SK-N-MC (cell line): Measurements from ENCODE around the gene OSER1.
"Not testable (repeated sequence)": the region's sequence is repeated elsewhere in the genome, so short reads cannot be mapped to it uniquely, and the experiment has no call there.

ENCODE experiments used
- DNase-seq: peaks from one replicate; pipeline ENCODE4 v3.0.0-alpha.2; 2011; ENCODE audit warnings: low read depth, low spot score
- H3K27ac ChIP-seq: fragments of 200-600 bp; sonication (generic); 2 replicates; pipeline ENCODE4 v1.5.1; 2016; ENCODE audit warnings: mixed run types
- H3K36me3 ChIP-seq: fragments of 200-600 bp; sonication (generic); 2 replicates; pipeline ENCODE4 v1.6.1; 2017; ENCODE audit warnings: antibody characterized with exemption, low read length, mixed read lengths; ENCODE audit not compliant: insufficient read depth
- H3K4me3 ChIP-seq: fragments of 200-600 bp; sonication (generic); 2 replicates; pipeline ENCODE4 v1.5.1; 2016
- H3K9ac ChIP-seq: fragments of 200-600 bp; sonication (generic); 2 replicates; pipeline ENCODE4 v1.8.0; 2017; ENCODE audit warnings: mixed run types, mixed read lengths; ENCODE audit not compliant: insufficient read length
- H3K9me3 ChIP-seq: fragments of 200-600 bp; sonication (generic); 2 replicates; pipeline ENCODE4 v1.6.1; 2017; ENCODE audit warnings: low read depth, mild to moderate bottlenecking, antibody characterized with exemption, low read length, moderate library complexity, mixed read lengths
- EZH2 ChIP-seq: fragments of 200-600 bp; sonication (generic); IDR thresholded peaks from one replicate; pipeline ENCODE4 v1.6.1; 2017; ENCODE audit warnings: antibody characterized with exemption
- FOXP2 ChIP-seq: optimal IDR thresholded peaks from 2 replicates; pipeline ENCODE3; 2011; ENCODE audit warnings: mild to moderate bottlenecking, moderate library complexity; ENCODE audit not compliant: insufficient read depth; ENCODE audit errors: extremely low read length, control extremely low read depth
- POLR2AphosphoS5 ChIP-seq: IDR thresholded peaks from 2 replicates; pipeline ENCODE4 v1.6.1; 2012; ENCODE audit warnings: mild to moderate bottlenecking, low read depth, low read length, borderline replicate concordance

The OSER1 gene

DNA sequence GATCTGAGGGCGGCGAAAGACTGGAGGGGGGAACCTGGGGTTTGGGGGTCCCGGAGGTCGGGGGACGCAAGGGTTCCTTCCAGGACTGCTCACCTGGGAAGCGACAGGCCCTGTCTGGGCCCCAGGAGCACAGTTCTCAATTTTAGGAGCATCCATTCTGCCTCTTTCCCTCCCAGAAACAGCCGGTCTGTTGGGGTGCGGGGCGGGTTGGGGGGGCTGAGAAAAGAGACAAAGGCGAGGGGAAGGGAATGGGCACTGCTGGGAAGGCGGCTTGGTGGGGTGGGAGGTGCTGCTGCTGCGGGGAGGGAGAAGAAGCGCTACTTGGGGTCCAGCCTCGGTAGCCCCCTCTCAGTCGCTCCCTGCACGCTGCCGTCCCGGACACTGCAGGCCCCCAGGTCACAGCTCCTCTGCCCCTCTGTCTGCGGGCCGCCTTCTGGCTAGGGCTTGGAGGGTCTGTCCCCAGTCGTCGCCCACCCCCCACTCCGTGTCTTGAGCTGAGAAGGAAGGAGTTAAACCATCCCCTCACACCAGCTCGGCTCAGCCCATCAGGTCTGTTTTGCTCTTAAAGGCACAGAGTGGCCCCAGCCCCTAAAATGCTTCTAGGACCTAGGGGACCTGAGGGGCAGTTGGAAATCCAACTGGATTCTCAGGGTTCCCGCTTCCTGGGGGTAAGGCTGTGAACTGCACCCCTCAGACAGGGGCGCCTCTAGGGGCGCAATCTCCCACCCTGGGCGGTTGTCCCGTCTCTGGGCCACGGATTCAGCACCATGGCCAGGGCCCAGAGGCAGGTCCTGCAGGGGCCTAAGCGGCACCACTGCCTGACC, 37.2 kb upstream of the OSER1 start:
- H3K9me3 ChIP-seq: no peaks in the 10 kb centered on the region
- TF ChIP-seq EZH2: no peak
- no peak for TF ChIP-seq FOXP2
- TF ChIP-seq POLR2AphosphoS5: no peak
- no peak overlapping the region for H3K4me3 ChIP-seq
- H3K36me3 ChIP-seq: no peaks in the 10 kb centered on the region
- no peak for DNase-seq
- no peak overlapping the region for H3K27ac ChIP-seq
- no peak overlapping the region for H3K9ac ChIP-seq

DNA sequence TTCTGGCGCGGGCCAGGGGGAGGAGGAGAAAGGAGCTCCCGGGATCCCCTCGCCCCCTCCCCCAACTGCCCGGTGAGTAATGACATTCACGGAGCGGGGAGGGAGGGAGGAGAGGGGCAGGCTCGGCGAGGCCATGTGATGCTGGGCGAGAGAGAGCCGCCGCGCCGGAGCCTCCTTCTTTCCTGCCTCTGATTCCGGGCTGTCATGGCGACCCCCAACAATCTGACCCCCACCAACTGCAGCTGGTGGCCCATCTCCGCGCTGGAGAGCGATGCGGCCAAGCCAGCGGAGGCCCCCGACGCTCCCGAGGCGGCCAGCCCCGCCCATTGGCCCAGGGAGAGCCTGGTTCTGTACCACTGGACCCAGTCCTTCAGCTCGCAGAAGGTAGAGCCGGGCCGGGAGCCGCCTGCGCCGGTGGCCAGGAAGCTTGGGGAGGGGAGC, 36.6 kb upstream of the OSER1 start, which contains the start of gene GDAP1L1:
TSS of gene GDAP1L1 (plus strand) at position 178 of the 441 bp plus-strand sequence. CDS start at position 205, 27 bp downstream.
- H3K4me3 ChIP-seq: no peak within 1 kb of the TSS
- DNase-seq: no peak
- H3K36me3 ChIP-seq: no peaks in the 10 kb centered on the region
- H3K9me3 ChIP-seq: no peaks in the 10 kb centered on the region
- H3K9ac ChIP-seq: no peak within 1 kb of the TSS
- no peak within 1 kb of the TSS for H3K27ac ChIP-seq
- TF ChIP-seq EZH2: no peak
- TF ChIP-seq POLR2AphosphoS5: no peak
- TF ChIP-seq FOXP2: no peak

DNA sequence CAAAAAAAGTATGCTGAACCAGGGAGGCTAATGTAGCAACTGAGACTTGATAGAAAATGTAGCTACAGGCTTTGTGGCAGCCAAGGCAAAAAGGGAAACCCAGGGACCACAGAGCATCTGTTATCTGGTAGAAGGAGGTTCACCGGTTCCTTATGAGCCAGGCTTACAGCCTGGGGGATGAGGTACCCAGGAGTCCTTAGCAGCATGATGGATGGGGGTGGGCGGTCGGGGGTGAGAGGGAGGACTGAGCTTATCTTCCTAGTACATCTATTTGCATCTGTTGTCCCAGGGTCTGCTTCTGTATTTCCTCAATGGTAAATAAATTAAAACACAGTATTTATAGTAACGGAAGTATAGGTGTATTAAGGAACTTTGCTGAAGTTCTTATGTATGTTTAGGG, 35.4 kb upstream of the OSER1 start:
- TF ChIP-seq FOXP2: no peak
- no peak for TF ChIP-seq POLR2AphosphoS5
- TF ChIP-seq EZH2: no peak
- Histone ChIP-seq H3K4me3 (no peak overlapping the region), H3K36me3 (no peaks in the 10 kb centered on the region), H3K9me3 (no peaks in the 10 kb centered on the region), H3K9ac (no peak overlapping the region), H3K27ac (no peak overlapping the region)
- DNase-seq: no peak

DNA sequence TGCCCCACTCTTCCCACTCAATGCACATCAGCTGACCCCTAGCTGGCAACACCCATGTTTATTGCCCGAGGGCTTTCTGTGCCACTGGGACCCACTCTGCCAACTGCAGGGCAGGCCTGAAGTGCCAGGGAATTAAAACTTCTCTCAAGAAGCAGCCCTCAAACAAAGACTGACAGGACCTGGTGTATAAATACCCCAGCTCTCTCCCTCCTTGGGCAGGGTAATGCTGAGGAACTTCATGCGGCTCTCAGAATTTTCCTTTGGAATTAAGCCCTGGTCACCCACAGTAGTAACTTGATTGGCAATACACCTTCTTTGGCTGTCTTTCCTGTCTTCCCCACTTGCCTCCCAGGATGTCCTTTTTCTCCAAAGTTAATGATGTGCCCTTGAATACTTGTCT, 31.2 kb upstream of the OSER1 start:
- no peak for TF ChIP-seq FOXP2
- TF ChIP-seq EZH2: no peak
- no peak for TF ChIP-seq POLR2AphosphoS5
- Histone ChIP-seq H3K9me3 (no peaks in the 10 kb centered on the region), H3K9ac (no peak overlapping the region), H3K36me3 (no peaks in the 10 kb centered on the region), H3K27ac (no peak overlapping the region), H3K4me3 (no peak overlapping the region)
- no peak for DNase-seq

DNA sequence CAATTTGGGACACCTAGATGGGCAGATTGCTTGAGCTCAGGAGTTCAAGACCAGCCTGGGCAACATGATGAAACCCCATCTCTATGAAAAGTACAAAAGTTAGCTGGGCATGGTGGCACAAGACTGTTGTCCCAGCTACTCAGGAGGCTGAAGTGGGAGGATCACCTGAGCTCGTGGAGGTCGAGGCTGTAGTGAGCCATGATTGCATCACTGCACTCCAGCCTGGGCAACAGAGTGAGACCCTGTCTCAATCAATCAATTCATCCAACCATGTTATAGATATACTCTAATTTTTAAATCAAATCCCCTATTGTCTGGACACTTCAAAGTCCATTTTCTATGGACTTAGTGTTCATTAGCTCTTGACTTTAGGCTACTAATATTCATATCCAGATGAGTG, 26.3 kb upstream of the OSER1 start:
- H3K36me3 ChIP-seq: not testable (repeated sequence)

DNA sequence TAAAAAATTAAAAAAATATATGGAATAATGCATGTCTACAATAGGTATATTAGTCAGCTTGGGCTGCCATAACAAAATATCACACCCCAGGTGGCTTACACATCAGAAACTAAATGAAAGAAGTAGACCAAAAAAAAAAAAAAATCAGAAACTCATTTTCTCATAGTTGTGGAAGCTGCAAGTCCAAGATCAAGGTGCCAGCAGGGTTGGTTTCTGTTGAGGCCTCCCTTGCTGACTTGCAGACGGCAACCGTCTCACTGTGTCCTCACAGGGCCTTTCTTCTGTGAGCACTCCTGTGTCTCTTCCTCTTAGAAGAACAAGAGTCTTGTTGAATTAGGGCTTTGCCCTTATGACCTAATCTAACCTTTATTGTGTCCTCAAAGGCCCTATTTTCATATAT, 25.1 kb upstream of the OSER1 start:
- Histone ChIP-seq H3K9ac (no peak overlapping the region), H3K4me3 (no peak overlapping the region), H3K9me3 (no peaks in the 10 kb centered on the region), H3K36me3 (no peaks in the 10 kb centered on the region), H3K27ac (no peak overlapping the region)
- DNase-seq: no peak
- TF ChIP-seq POLR2AphosphoS5 (no peak), EZH2 (no peak), FOXP2 (no peak)

More for the DNA sequence above, 26.3 kb upstream of the OSER1 start:
- not testable (repeated sequence) for H3K9me3 ChIP-seq, DNase-seq, H3K27ac ChIP-seq, H3K4me3 ChIP-seq, H3K9ac ChIP-seq

DNA sequence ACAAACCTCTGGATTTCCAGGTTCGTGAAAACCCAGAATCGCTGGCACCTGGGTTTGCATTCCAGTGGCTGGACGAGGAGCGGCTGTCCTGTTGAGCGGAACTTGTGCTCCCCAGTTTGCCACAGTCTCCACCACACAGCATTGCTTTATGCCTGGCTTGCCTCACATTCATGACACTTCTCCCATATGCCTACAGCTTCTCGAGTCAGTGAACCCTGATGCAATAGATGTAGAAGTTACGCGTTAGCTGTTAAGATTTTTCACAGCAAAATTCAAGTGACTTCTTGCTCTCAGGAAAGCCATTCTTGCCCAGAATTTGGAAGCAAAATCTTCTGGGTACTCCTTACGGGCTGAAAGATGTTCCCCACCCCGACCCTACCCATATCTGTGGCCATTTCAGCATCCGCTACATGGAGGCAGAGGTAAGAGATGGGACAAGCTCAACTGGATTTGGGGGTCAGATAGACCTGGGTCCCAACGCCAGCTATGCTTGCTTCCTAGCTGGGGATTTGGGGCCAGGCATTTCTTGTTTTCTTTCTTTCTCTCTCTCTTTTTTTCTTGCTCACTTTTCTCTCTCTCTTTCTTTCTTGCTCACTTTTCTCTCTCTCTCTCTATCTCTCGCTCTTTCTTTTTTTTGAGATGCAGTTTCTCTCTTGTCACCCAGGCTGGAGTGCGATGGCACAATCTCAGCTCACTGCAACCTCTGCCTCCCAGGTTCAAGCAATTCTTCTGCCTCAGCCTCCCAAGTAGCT, 24.2 kb upstream of the OSER1 start:
- Histone ChIP-seq H3K36me3 (no peaks in the 10 kb centered on the region), H3K4me3 (no peak overlapping the region; the same call in 1 of the 2 replicates), H3K9me3 (no peaks in the 10 kb centered on the region), H3K27ac (no peak overlapping the region), H3K9ac (peak overlapping the region; percentile 45)
- TF ChIP-seq EZH2: no peak
- TF ChIP-seq POLR2AphosphoS5: no peak
- TF ChIP-seq FOXP2: no peak
- DNase-seq: no peak

DNA sequence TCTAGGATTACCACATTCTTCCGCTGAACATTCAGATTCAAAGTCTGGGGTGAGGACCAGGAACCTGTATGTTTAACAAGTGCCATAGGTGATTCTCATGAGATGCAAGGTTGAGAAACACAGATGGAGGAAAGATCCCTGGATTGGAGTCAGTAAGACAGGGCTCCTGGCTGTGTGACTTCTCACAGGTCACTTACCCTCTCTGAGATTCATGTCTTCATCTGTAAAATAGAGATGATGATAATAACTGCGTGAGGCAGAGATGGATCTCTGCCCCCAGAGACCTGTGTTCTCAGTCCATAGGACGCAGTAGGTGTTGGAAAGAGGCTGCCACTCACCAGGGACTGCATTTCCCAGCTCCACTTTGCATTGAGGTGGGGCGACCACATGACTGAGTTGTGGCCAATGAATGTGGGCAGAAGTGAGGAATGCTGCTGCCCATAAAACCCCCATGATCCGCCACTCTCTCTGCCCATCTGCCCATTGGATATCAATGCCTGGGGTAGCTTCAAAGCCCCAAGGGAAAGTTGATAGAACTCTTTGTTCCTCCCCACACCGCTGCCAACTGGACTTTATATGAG, 23.0 kb upstream of the OSER1 start:
- no peak for TF ChIP-seq EZH2
- TF ChIP-seq FOXP2: no peak
- TF ChIP-seq POLR2AphosphoS5: no peak
- Histone ChIP-seq H3K36me3 (no peaks in the 10 kb centered on the region), H3K4me3 (no peak overlapping the region), H3K27ac (no peak overlapping the region), H3K9ac (no peak overlapping the region), H3K9me3 (no peaks in the 10 kb centered on the region)
- DNase-seq: no peak

DNA sequence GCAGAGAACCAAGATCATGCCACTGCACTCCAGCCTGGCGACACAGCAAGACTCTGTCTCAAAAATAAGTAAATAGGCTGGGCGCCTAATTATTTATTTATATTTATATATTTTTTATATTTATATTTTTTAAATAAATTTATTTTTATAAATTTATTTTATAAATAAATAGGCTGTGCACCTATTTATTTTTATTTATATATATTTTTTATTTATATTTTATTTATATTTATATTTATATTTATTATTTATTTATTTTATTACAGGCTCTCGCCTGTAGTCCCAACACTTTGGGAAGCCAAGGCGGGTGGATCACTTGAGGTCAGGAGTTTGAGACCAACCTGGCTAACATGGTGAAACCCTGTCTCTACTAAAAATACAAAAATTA, 21.9 kb upstream of the OSER1 start:
- H3K36me3 ChIP-seq, H3K9ac ChIP-seq, H3K9me3 ChIP-seq, DNase-seq, H3K27ac ChIP-seq, H3K4me3 ChIP-seq: not testable (repeated sequence)
